BLaER1 treated with 17β-estradiol and CSF1 and Interleukin-3, amounts not matched to agents 10 nM and 100 nM (cell line): ENCODE data around the gene F10.

ENCODE experiments used
- H3K27ac ChIP-seq, 11 experiments: shearing (Covaris generic); formaldehyde crosslinking; 2 replicates each; pipeline ENCODE4 v1.8.1; 2022
- H3K27me3 ChIP-seq, 11 experiments: shearing (Covaris generic); formaldehyde crosslinking; 2 replicates each; pipeline ENCODE4 v1.8.1; 2022
- H3K36me3 ChIP-seq, 11 experiments: shearing (Covaris generic); formaldehyde crosslinking; 2 replicates each; pipeline ENCODE4 v1.8.1; 2022
- H3K4me1 ChIP-seq, 10 experiments: shearing (Covaris generic); formaldehyde crosslinking; 2 replicates each; pipeline ENCODE4 v1.8.1; 2022
- H3K4me2 ChIP-seq, 11 experiments: shearing (Covaris generic); formaldehyde crosslinking; 2 replicates each; pipeline ENCODE4 v1.8.1; 2022
- H3K4me3 ChIP-seq, 10 experiments: shearing (Covaris generic); formaldehyde crosslinking; 2 replicates each; pipeline ENCODE4 v1.8.1; 2022
- H3K9ac ChIP-seq, 11 experiments: shearing (Covaris generic); formaldehyde crosslinking; 2 replicates each; pipeline ENCODE4 v1.8.1; 2022
- H3K9me3 ChIP-seq, 11 experiments: shearing (Covaris generic); formaldehyde crosslinking; replicated peaks in 1 of 11; 2 replicates each; pipeline ENCODE4 v1.8.1; 2022
- H4K20me1 ChIP-seq, 11 experiments: shearing (Covaris generic); formaldehyde crosslinking; 2 replicates each; pipeline ENCODE4 v1.8.1; 2022
- Cebpa-rat ChIP-seq, 11 experiments: shearing (Covaris generic); IDR thresholded peaks; 2 replicates each; pipeline ENCODE4 v1.8.1; 2022

The F10 gene

DNA sequence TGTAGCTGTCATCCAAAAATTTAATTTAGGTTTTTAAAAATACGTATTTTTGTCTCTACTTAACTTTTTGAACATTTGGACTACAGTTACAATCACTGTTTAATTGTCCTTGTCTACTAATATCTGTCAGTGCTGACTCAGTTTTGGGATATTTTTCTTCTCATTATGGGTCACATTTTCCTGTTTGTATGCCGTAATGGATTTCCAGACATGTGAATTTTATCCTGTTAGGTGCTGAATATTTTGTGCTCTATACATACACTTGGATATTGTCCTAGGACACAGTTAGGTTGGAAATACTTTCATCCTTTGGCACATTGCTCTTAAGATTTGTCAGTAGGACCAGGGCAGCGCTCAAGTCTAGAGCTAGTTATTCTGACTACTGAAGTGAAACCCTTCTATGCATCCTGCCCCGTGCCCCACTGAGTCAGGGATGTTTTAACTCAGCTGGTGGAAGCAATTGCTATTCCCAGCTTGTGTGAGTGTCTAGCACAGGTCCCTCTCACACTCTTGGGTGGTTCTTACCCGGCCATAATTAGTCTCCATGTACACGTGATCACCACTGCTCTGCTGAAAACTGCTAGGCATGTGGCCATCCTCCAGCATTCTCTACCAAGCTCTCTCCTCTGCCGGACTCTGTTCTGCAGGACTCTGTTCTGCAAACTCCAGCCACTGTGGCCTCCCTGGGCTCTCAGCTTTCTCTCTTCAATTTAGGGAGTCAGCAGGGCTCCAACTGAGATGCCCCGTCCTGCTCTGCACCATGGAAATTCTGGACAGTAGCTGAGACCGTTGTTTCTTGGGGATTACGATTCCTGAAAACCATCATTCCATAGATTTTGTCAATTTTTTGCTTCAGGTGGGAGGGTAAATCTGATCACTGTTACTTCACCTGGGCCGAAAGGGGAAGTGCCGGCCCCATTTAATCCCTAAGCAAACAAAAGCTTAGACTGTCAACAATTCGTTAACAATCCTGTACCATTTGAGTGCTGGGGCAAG lies 47.0 kb downstream of the F10 start:
- H3K4me3 ChIP-seq: no peak overlapping the region
- TF ChIP-seq Cebpa-rat (IDR thresholded peaks at IDR 0.05): no peak
- no peak overlapping the region for H3K27ac ChIP-seq
- H3K9me3 ChIP-seq: peaks cover 0 to 7% (median 0%) of the 10 kb centered on the region in 11 experiments; a peak in 6 of 22 replicates
- no peak overlapping the region for H3K9ac ChIP-seq
- peaks cover 5 to 53% (median 33%) of the 10 kb centered on the region in 11 experiments; a peak in 21 of 22 replicates for H3K36me3 ChIP-seq
- peaks cover 8 to 22% (median 18%) of the 10 kb centered on the region in 11 experiments; a peak in 21 of 22 replicates for H3K27me3 ChIP-seq
- no peak overlapping the region for H3K4me2 ChIP-seq
- H3K4me1 ChIP-seq: peaks cover 14 to 67% (median 24%) of the 10 kb centered on the region in 10 experiments
- peaks cover 0 to 18% (median 0%) of the 10 kb centered on the region in 11 experiments; a peak in 4 of 22 replicates for H4K20me1 ChIP-seq

DNA sequence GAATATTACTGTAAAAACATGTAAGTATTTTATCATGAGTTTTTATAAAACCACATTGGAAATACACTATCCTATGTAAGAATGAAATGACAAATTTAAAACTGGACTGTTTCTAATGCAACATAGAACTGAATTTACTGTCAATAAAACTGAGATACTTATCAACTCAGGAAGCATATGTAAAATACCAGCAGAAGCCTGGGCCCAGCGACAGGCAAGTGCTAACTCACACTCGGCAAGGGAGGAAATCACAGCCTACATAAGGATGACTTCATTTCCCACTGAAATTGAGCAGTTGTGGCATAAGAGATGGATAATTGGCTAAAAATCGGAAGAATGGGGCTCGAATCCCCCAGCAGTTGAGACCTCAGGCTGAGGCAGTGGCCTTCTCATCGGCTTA lies 47.9 kb downstream of the F10 start:
- H3K4me2 ChIP-seq: peak overlapping the region in 9 of 11 experiments; percentile 39 to 73 (median 49); a peak in 15 of 22 replicates
- no peak overlapping the region for H3K4me3 ChIP-seq
- H3K27ac ChIP-seq: peak overlapping the region in 3 of 11 experiments; percentile 30 to 58 (median 47); a peak in 3 of 22 replicates
- peaks cover 0 to 8% (median under 1%) of the 10 kb centered on the region in 11 experiments; a peak in 9 of 22 replicates for H3K9me3 ChIP-seq
- peaks cover 13 to 71% (median 23%) of the 10 kb centered on the region in 10 experiments for H3K4me1 ChIP-seq
- H3K36me3 ChIP-seq: peaks cover 5 to 63% (median 42%) of the 10 kb centered on the region in 11 experiments; a peak in 21 of 22 replicates
- no peak overlapping the region; a peak in 2 of 22 replicates for H3K9ac ChIP-seq
- TF ChIP-seq Cebpa-rat (IDR thresholded peaks at IDR 0.05): no peak
- H3K27me3 ChIP-seq: peaks cover 0 to 12% (median 8%) of the 10 kb centered on the region in 11 experiments; a peak in 12 of 22 replicates
- H4K20me1 ChIP-seq: peaks cover 0 to 18% (median 0%) of the 10 kb centered on the region in 11 experiments; a peak in 2 of 22 replicates

DNA sequence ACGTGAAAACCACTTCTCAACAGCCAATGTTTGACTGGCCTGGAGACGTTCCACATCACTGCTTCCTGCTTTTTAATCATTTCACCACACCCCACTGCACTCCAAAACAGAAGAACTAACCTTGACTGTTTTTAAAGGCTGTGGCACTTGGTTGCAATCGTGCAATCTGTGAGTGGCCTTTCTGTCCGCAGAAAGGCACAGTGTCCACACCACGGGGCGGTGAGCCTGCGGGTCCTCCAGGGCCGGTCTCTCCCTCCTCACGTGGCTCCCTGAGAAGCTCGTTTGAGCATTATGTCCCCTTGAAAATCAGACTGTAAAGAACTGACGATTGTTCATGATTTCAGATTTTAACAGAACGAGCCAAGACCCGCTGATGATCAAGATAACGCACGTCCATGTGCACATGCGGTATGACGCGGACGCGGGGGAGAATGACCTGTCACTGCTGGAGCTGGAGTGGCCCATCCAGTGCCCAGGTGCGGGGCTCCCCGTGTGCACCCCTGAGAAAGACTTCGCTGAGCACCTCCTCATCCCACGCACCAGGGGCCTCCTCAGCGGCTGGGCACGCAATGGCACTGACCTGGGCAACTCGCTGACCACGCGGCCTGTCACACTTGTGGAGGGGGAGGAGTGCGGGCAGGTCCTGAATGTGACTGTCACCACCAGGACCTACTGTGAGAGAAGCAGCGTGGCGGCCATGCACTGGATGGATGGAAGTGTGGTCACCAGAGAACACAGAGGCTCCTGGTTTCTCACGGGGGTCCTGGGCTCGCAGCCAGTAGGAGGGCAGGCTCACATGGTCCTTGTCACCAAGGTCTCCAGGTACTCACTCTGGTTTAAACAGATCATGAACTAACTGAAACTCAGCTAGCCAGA lies 48.9 kb downstream of the F10 start:
- Histone ChIP-seq H4K20me1 (peaks cover 0 to 14% (median 0%) of the 10 kb centered on the region in 11 experiments; a peak in 2 of 22 replicates), H3K27ac (peak overlapping the region in 4 of 11 experiments; percentile 21 to 58 (median 38); a peak in 6 of 22 replicates), H3K9me3 (peaks cover 0 to 17% (median 7%) of the 10 kb centered on the region in 11 experiments; a peak in 11 of 22 replicates), H3K36me3 (peaks cover 8 to 72% (median 52%) of the 10 kb centered on the region in 11 experiments; a peak in 21 of 22 replicates), H3K4me1 (peaks cover 13 to 77% (median 28%) of the 10 kb centered on the region in 10 experiments), H3K4me2 (peak overlapping the region; percentile 17 to 73 (median 48); a peak in 20 of 22 replicates), H3K9ac (peak overlapping the region in 4 of 11 experiments; percentile 2 to 47 (median 22); a peak in 6 of 22 replicates), H3K4me3 (no peak overlapping the region), H3K27me3 (peaks cover 0 to 3% (median under 1%) of the 10 kb centered on the region in 11 experiments; a peak in 4 of 22 replicates)
- no peak for TF ChIP-seq Cebpa-rat (IDR thresholded peaks at IDR 0.05)

DNA sequence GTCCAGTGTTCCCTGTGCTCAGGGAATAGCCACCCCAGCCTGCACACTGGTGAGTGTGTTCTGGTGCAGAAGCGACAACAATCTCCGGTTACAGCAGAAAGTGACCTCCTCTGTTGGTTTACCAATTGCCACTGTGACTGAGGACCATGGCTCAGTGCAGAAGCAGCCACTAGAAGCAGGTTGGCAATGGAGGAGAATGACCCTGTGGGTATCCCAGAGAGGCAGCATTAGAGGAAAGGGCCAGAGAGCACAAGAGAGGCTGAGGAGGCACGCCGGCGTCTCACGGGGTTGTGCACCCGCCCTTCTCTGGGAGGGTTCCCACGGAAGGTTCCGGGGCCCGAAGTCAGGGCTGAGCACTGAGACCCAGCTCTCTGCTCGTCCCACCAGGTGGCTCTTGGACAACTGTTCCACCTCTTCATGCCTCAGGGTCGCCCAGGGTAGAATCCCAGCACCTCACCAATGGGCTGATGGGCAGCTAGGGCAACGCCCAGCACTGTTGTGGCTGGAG lies 49.9 kb downstream of the F10 start:
- H4K20me1 ChIP-seq: peaks cover 0 to 11% (median 0%) of the 10 kb centered on the region in 11 experiments; a peak in 1 of 22 replicates
- no peak overlapping the region for H3K27ac ChIP-seq
- H3K9me3 ChIP-seq: peaks cover 0 to 25% (median 7%) of the 10 kb centered on the region in 11 experiments; a peak in 11 of 22 replicates
- H3K36me3 ChIP-seq: peaks cover 17 to 82% (median 61%) of the 10 kb centered on the region in 11 experiments
- no peak overlapping the region for H3K4me3 ChIP-seq
- 0 out of 22 replicates have a peak overlapping the region, but pooled peaks of 1 of the 11 experiments have one; percentile 47 for H3K9ac ChIP-seq
- H3K4me2 ChIP-seq: peak overlapping the region in 3 of 11 experiments; percentile 48 to 69 (median 58); a peak in 5 of 22 replicates
- peaks cover 13 to 78% (median 30%) of the 10 kb centered on the region in 10 experiments for H3K4me1 ChIP-seq
- no peak for TF ChIP-seq Cebpa-rat (IDR thresholded peaks at IDR 0.05)
- H3K27me3 ChIP-seq: no peaks in the 10 kb centered on the region

DNA sequence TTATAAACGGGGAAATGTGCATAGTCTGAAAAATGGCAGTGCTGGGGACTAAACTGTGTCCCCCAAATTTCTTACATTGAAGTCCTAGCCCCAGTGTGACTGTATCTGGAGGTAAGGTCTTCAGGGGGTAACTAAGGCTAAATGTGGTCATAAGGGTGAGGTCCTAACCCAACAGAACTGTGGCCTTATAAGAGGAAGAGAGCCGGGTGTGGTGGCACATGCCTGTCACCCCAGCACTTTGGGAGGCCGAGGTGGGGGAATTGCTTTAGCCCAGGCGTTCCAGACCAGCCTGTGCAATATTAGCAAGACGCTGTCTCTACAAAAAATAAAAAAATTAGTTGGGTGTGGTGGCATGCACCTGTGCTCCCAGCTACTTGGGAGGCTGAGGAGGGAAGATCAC lies 53.7 kb downstream of the F10 start:
- Histone ChIP-seq H3K4me3 (no peak overlapping the region), H3K4me2 (peak overlapping the region in 5 of 11 experiments; percentile 9 to 69 (median 58); a peak in 9 of 22 replicates), H3K36me3 (peaks cover 55 to 99% (median 91%) of the 10 kb centered on the region in 11 experiments), H3K9me3 (peaks cover 0 to 25% (median 0%) of the 10 kb centered on the region in 11 experiments; a peak in 7 of 22 replicates), H3K27me3 (no peaks in the 10 kb centered on the region), H3K27ac (peak overlapping the region in 6 of 11 experiments; percentile 16 to 79 (median 50); a peak in 10 of 22 replicates), H3K4me1 (peaks cover 7 to 99% (median 22%) of the 10 kb centered on the region in 10 experiments), H3K9ac (peak overlapping the region in 2 of 11 experiments; percentile 38 to 39; a peak in 3 of 22 replicates), H4K20me1 (peaks cover 0 to 13% (median 0%) of the 10 kb centered on the region in 11 experiments; a peak in 1 of 22 replicates)
- no peak for TF ChIP-seq Cebpa-rat (IDR thresholded peaks at IDR 0.05)

DNA sequence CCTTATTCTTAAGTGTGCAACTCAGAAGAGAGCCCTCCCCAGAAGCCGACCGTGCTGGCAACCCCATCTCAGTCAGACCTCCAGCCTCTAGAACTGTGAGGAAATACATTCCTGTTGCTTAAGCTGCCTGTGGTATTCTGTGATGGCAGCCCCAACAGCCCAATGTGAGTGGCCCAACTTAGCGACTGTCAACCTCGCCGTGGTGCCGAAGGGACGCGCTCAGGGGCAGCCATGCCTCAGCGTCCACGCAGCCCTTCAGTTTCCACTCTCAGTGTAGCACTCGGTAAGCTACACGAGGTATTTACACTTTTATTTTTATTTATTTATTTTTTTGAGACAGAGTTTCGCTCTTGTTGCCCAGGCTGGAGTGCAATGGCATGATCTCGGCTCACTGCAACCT lies 54.2 kb downstream of the F10 start:
- Histone ChIP-seq H3K36me3 (peaks cover 59 to 99% (median 91%) of the 10 kb centered on the region in 11 experiments), H3K9ac (peak overlapping the region in 2 of 11 experiments; percentile 38 to 39; a peak in 3 of 22 replicates), H3K4me1 (peaks cover 2 to 94% (median 16%) of the 10 kb centered on the region in 10 experiments), H3K27me3 (no peaks in the 10 kb centered on the region), H4K20me1 (peaks cover 0 to 8% (median 0%) of the 10 kb centered on the region in 11 experiments; a peak in 2 of 22 replicates), H3K9me3 (peaks cover 0 to 25% (median 0%) of the 10 kb centered on the region in 11 experiments; a peak in 7 of 22 replicates), H3K4me3 (no peak overlapping the region), H3K4me2 (peak overlapping the region in 5 of 11 experiments; percentile 9 to 69 (median 58); a peak in 9 of 22 replicates), H3K27ac (peak overlapping the region in 6 of 11 experiments; percentile 16 to 79 (median 50); a peak in 8 of 22 replicates)
- TF ChIP-seq Cebpa-rat (IDR thresholded peaks at IDR 0.05): no peak
